ENCODE measurements around the gene IL12RB1.
A peak's percentile ranks its signal among the peaks of the same experiment; 100 is the strongest.

The IL12RB1 gene

GRCh38 chr19:18098891-18099622, 12.3 kb upstream of the IL12RB1 start:
- in situ Hi-C loops (cut with HindIII; ENCODE audit: low sequenced_read_pairs) = no loop called here
- H3K4me3 ChIP-seq (ENCODE audit: low read depth, low read length) = no peak overlapping the region
- DNase-seq (ENCODE audit: low read depth, low spot score) = no peak
- TF ChIP-seq CTCF (IDR thresholded peaks at IDR 0.05; ENCODE audit: low read depth, low read length) = no peak

- no peak for TF ChIP-seq CTCF (IDR thresholded peaks at IDR 0.05; ENCODE audit: low read depth, low read length)
- H3K4me3 ChIP-seq (ENCODE audit: low read depth, low read length) = peak overlapping the region; percentile 39
- no peak for DNase-seq (ENCODE audit: low read depth, low spot score)
- in situ Hi-C loops (cut with HindIII; ENCODE audit: low sequenced_read_pairs) = no loop called here
These were observed 11.5 kb upstream of the IL12RB1 start for GRCh38 chr19:18097993-18098890.

- no peak for TF ChIP-seq CTCF (IDR thresholded peaks at IDR 0.05; ENCODE audit: low read depth, low read length)
- in situ Hi-C loops (cut with HindIII; ENCODE audit: low sequenced_read_pairs) = no loop called here
- DNase-seq (ENCODE audit: low read depth, low spot score) = peak; percentile 65
- H3K4me3 ChIP-seq (ENCODE audit: low read depth, low read length) = peak within 1 kb of the TSS; percentile 39
These were observed 10.7 kb upstream of the IL12RB1 start, which contains the start of gene MAST3 for GRCh38 chr19:18097217-18097992. Gene MAST3, plus strand, starts transcription at chr19:18097778. Its CDS starts 15 bp downstream, at chr19:18097793.

GRCh38 chr19:18096258-18096657, 9.5 kb upstream of the IL12RB1 start:
- no peak for TF ChIP-seq CTCF (IDR thresholded peaks at IDR 0.05; ENCODE audit: low read depth, low read length)
- in situ Hi-C loops (cut with HindIII; ENCODE audit: low sequenced_read_pairs) = no loop called here
- H3K4me3 ChIP-seq (ENCODE audit: low read depth, low read length) = no peak overlapping the region
- no peak for DNase-seq (ENCODE audit: low read depth, low spot score)

GRCh38 chr19:18093439-18094161, 6.9 kb upstream of the IL12RB1 start:
- DNase-seq (ENCODE audit: low read depth, low spot score) = no peak
- no peak overlapping the region for H3K4me3 ChIP-seq (ENCODE audit: low read depth, low read length)
- in situ Hi-C loops (cut with HindIII; ENCODE audit: low sequenced_read_pairs) = no loop called here
- no peak for TF ChIP-seq CTCF (IDR thresholded peaks at IDR 0.05; ENCODE audit: low read depth, low read length)

Measured in astrocyte of the spinal cord (primary cell).